Heart left ventricle (tissue), 16 donors: ENCODE data around the gene GRAMD1B. TPM values are rescaled to one million over a fixed set of nuclear protein-coding genes. Genes with fewer than 3 reads are reported as not detected.

Experiments used
- ATAC-seq, 4 donors: fragments of 200-7000 bp; cut with Tn5 transposase; one replicate each; pipeline ENCODE4 v1.9.1; 2020 to 2022; ENCODE audit warnings: moderate library complexity in 4 of 4, mild to moderate bottlenecking in 3 of 4, moderate number of reproducible peaks in 1 of 4
- DNase-seq, 5 donors: peaks; one replicate each; pipeline ENCODE4 v3.0.0-alpha.2; 2020
- H3K27ac ChIP-seq, 12 donors: fragments of 200-600 bp; sonication (generic) in 4 of 12; one replicate each; pipeline versions ENCODE4 v1.5.0 to v1.8.0; 2016 to 2022; ENCODE audit warnings: mild to moderate bottlenecking in 2 of 12
- H3K27me3 ChIP-seq, 9 donors: fragments of 200-600 bp; sonication (generic) in 2 of 9; one replicate each; pipeline versions ENCODE4 v1.5.1 to v1.8.0; 2016 to 2022; ENCODE audit warnings: mild to moderate bottlenecking in 3 of 9
- H3K36me3 ChIP-seq, 9 donors: fragments of 200-600 bp; sonication (generic) in 2 of 9; one replicate each; pipeline versions ENCODE4 v1.5.0 to v1.8.0; 2018 to 2022; ENCODE audit warnings: mild to moderate bottlenecking in 2 of 9
- H3K4me1 ChIP-seq, 12 donors: fragments of 200-600 bp; sonication (generic) in 4 of 12; one replicate each; pipeline versions ENCODE4 v1.5.0 to v1.8.0; 2016 to 2022; ENCODE audit warnings: mild to moderate bottlenecking in 3 of 12
- H3K4me3 ChIP-seq, 12 donors: fragments of 200-600 bp; sonication (generic) in 4 of 12; one replicate each; pipeline versions ENCODE4 v1.5.0 to v1.8.0; 2017 to 2022; ENCODE audit warnings: mild to moderate bottlenecking in 9 of 12, moderate library complexity in 4 of 12
- H3K9me3 ChIP-seq, 12 donors: fragments of 200-600 bp; sonication (generic) in 4 of 12; one replicate each; pipeline versions ENCODE4 v1.5.0 to v1.8.0; 2016 to 2022; ENCODE audit warnings: mild to moderate bottlenecking in 1 of 12
- POLR2A ChIP-seq, 2 donors: fragments of 450-650 bp; IDR thresholded peaks; one replicate each; pipeline ENCODE4 v1.6.1; 2017; ENCODE audit warnings: antibody characterized with exemption in 2 of 2, mild to moderate bottlenecking in 2 of 2, moderate library complexity in 2 of 2
- WGBS, 4 donors: extraction: QIAGEN DNeasy Blood & Tissue Kit in 2 of 4; methylation state at CpG; one replicate each; pipeline versions ENCODE4 v1.1.5 to v1.1.7; 2013 to 2018; 5-methylcytosine and 5-hydroxymethylcytosine counted together
- intact Hi-C, 10 donors: fragments of 100-400 bp; cut with DNase I; formaldehyde crosslinking; loops; one replicate each; pipeline versions ENCODE4 v1.11.1 to v1.14.2; 2022
- polyA plus RNA-seq, 2 donors: library from polyadenylated mRNA; stranded (reverse); fragments of 200-250 nt; gene quantifications; one replicate each; pipeline ENCODE4 v1.2.3, GENCODE V29; 2013
- total RNA-seq, 9 donors: library from RNA; depleted of rRNA in 2 of 9; stranded (reverse); fragments of >200 nt in 2 of 9; fragmentation: NEBNext Ultra II Directional in 3 of 9; extraction: Animal tissue kit (Norgen Biotek cat#: 25700) in 3 of 9; gene quantifications; one replicate each; pipeline versions ENCODE4 v1.1.0 to v1.2.4, GENCODE V29; 2016 to 2023
- TF ChIP-seq, protein P1 (sequence below), 12 donors: fragments of 200-600 bp; sonication (generic) in 4 of 12; IDR thresholded peaks; one replicate each; pipeline versions ENCODE4 v1.5.0 to v1.8.0; 2018 to 2022; ENCODE audit warnings: antibody characterized with exemption in 12 of 12, mild to moderate bottlenecking in 5 of 12
- donor health status: ischemic (EF 13 %, LVEDD 7.1; RV severe dilation, severe dysfunction).
- donor health status: healthy with polysubstance abuse.
- donor health status: DM: no; HTN: yes; CAD: no.
- donor health status: DM: no; HTN: no; CAD: no.
- donor health status: ischemic (EF 25% LVEDD 6.9; RV normal size, moderate dysfunction).
- donor health status: ischemic (EF 25% LVEDD 5.7; RV mildly dilated, moderate dysfunction).
- donor health status: healthy.
- donor health status: DM: yes; HTN: yes; CAD: no.
- donor health status: ischemic (EF 35%, LVEDD 5.7; RV mildly dilated, moderate dysfunction).
- donor health status: nonischemic (EF 11% LVEDD 7.7; RV severe dilation, severe dysfunction).
- donor health status: DM: yes; HTN: yes; CAD: no.
- donor health status: PGD.
- donor health status: ischemic (EF 29% LVEDD 5.4; RV normal size, mild dysfunction).
- donor health status: nonischemic (EF 23%, LVEDD 6.1; RV moderate dilation, normal function).

The GRAMD1B gene
- total and polyA plus RNA-seq, 11 donors = 8.6 to 42.5 (median 23.0) TPM

DNA sequence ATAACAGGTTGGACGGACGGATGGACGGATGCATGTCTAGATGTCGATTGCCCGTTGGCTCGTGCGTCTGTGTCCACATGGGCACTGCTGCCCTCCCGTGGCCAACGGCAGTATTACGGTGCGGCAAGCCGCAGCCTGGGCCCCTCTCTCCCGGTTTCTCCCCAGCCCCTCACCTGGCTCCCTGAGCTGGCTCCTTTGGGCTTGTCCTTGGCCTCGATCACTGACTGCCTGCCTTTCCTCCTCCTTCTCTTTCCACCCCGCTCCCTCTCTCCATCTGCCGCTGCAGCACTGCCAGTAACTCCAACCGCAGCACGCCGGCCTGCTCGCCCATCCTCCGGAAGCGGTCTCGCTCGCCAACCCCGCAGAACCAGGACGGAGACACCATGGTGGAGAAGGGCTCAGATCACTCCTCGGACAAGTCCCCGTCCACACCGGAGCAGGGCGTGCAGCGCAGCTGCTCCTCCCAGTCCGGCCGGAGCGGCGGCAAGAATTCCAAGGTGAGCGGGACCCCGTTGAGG is 147.1 kb downstream of the GRAMD1B start:
- no peaks in the 10 kb centered on the region for H3K9me3 ChIP-seq
- ATAC-seq (peak in 3 of 4 donors; percentile 62 to 66 (median 63)), DNase-seq (peak; percentile 60 to 85 (median 66))
- WGBS, 4 donors = 49 to 65% (median 54%) methylated on average over 29 to 37 of the region's 37 CpGs
- TF ChIP-seq, protein P1, sequence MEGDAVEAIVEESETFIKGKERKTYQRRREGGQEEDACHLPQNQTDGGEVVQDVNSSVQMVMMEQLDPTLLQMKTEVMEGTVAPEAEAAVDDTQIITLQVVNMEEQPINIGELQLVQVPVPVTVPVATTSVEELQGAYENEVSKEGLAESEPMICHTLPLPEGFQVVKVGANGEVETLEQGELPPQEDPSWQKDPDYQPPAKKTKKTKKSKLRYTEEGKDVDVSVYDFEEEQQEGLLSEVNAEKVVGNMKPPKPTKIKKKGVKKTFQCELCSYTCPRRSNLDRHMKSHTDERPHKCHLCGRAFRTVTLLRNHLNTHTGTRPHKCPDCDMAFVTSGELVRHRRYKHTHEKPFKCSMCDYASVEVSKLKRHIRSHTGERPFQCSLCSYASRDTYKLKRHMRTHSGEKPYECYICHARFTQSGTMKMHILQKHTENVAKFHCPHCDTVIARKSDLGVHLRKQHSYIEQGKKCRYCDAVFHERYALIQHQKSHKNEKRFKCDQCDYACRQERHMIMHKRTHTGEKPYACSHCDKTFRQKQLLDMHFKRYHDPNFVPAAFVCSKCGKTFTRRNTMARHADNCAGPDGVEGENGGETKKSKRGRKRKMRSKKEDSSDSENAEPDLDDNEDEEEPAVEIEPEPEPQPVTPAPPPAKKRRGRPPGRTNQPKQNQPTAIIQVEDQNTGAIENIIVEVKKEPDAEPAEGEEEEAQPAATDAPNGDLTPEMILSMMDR (IDR thresholded peaks at IDR 0.05) = peak; percentile 83 to 93 (median 90)
- TF ChIP-seq POLR2A (IDR thresholded peaks at IDR 0.05) = no peak
- H3K27ac ChIP-seq = no peak overlapping the region
- peaks cover 0 to 14% (median 2%) of the 10 kb centered on the region in 12 donors for H3K4me1 ChIP-seq
- no peak overlapping the region for H3K4me3 ChIP-seq
- no peaks in the 10 kb centered on the region for H3K36me3 ChIP-seq
- no peaks in the 10 kb centered on the region for H3K27me3 ChIP-seq
- intact Hi-C loops = loop anchor here in 9 of 10 donors (1.0 to 5.0 kb wide), 5 partner anchors 16 to 130 kb away; no protein-coding TSS in a partner anchor

DNA sequence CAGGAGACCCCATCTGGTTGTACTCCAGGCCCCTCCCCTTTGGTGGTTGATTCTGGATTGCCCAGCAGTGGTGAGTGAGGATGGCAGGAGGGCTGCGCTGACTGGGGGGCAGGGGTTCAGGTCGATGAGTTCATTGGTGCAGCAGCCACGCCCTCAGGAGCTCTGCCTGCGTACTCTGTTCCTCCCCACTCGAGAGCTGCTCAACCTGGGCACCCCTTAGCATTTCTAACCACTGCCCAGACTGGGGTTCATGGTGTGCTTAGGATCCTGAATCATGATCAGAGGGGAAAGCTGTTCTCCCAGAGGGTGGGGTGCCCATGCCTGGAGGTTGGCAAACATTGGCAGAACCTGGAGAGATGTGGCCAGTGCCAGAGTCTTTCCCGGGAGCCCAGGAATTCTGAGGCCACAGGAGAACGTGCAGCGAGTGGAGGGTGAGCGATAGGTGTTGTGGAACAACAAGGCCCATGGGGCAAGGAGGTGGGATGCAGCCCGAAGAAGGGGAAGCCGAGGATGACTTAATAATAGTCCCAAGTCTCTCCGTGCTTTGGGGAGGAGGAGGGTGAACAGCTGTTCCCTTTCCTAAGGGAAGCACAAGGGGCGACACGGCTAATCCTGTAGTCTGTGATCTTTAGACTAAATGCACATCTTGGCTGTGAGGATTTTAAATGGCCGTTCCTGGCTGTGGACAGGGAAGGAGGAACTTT is 148.9 kb downstream of the GRAMD1B start:
- no peaks in the 10 kb centered on the region for H3K27me3 ChIP-seq
- no peak overlapping the region for H3K27ac ChIP-seq
- no peak for DNase-seq
- TF ChIP-seq POLR2A (IDR thresholded peaks at IDR 0.05) = no peak
- TF ChIP-seq, protein P1 (IDR thresholded peaks at IDR 0.05) = no peak
- no peak overlapping the region for H3K4me3 ChIP-seq
- no peak for ATAC-seq
- 88 to 93% (median 89%) methylated on average over 14 to 15 of the region's 15 CpGs for WGBS, 4 donors
- peaks cover 0 to 14% (median 2%) of the 10 kb centered on the region in 12 donors for H3K4me1 ChIP-seq
- intact Hi-C loops = loop anchor here in 1 of 10 donors (5.0 kb wide), 1 partner anchor 128 kb away; no protein-coding TSS in a partner anchor
- H3K9me3 ChIP-seq = no peaks in the 10 kb centered on the region
- no peaks in the 10 kb centered on the region for H3K36me3 ChIP-seq

DNA sequence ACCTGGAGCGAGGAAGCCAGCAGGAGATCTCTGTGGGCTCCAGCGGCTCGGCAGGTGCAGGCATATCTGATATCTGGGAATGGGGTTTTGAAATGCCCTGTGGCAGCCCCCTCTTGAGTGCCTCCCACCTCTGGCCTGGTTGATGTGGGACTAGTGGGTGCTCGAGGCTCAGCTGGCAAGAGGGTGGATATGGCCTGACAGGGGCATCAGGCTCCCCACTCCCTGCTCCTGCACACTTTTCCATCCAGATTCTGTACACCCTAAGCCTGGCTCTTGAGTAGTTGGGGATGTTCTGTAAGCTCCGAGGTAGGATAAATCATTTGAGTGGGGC is 149.4 kb downstream of the GRAMD1B start:
- H3K4me3 ChIP-seq = no peak overlapping the region
- no peak for ATAC-seq

DNA sequence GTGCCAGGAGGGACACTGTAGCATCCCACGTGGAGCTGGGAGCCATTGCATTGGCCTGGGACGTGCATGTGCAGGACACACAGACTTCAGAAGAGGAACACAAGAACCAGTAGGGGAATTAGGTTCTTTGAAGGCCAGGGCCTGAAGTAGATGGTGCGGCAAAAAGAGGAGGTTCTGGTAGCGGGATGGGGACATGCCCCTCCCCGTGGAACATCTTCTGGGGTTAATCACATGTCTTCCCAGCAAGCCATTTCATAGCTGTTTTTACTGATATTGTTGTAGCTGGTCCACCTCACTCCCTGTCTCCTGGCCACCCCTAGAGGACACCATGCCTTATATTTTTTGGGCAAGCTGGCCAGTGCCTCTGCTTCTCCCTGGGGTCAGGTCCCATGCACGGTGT is 150.1 kb downstream of the GRAMD1B start:
- H3K9me3 ChIP-seq = no peaks in the 10 kb centered on the region
- intact Hi-C loops = loop anchor here in 8 of 10 donors (1.0 to 5.0 kb wide), 3 partner anchors 127 kb away; no protein-coding TSS in a partner anchor
- 88 to 94% (median 91%) methylated on average over 6 of the region's 6 CpGs for WGBS, 4 donors
- no peak for TF ChIP-seq POLR2A (IDR thresholded peaks at IDR 0.05)
- TF ChIP-seq, protein P1 (IDR thresholded peaks at IDR 0.05) = no peak
- no peak overlapping the region for H3K27ac ChIP-seq
- H3K36me3 ChIP-seq = no peaks in the 10 kb centered on the region
- no peaks in the 10 kb centered on the region for H3K27me3 ChIP-seq
- ATAC-seq (no peak), DNase-seq (no peak)
- peaks cover 0 to 14% (median 2%) of the 10 kb centered on the region in 12 donors for H3K4me1 ChIP-seq
- no peak overlapping the region for H3K4me3 ChIP-seq

More for the DNA sequence above, 149.4 kb downstream of the GRAMD1B start:
- intact Hi-C loops = loop anchor here in 1 of 10 donors (5.0 kb wide), 1 partner anchor 128 kb away; no protein-coding TSS in a partner anchor
- peaks cover 0 to 14% (median 2%) of the 10 kb centered on the region in 12 donors for H3K4me1 ChIP-seq
- 87 to 97% (median 91%) methylated on average over 3 to 5 of the region's 5 CpGs for WGBS, 4 donors
- TF ChIP-seq, protein P1 (IDR thresholded peaks at IDR 0.05) = no peak
- no peak for TF ChIP-seq POLR2A (IDR thresholded peaks at IDR 0.05)
- no peaks in the 10 kb centered on the region for H3K9me3 ChIP-seq
- no peaks in the 10 kb centered on the region for H3K36me3 ChIP-seq
- no peak overlapping the region for H3K27ac ChIP-seq
- H3K27me3 ChIP-seq = no peaks in the 10 kb centered on the region
- no peak for DNase-seq
